SK-N-SH (cell line): ENCODE measurements around the gene LIMK2.

Source experiments
- POLR2AphosphoS5 ChIP-seq: IDR thresholded peaks from 2 replicates; pipeline ENCODE4 v1.6.1; 2012; ENCODE audit warnings: low read depth, low read length
- RFX5 ChIP-seq: IDR thresholded peaks from 2 replicates; pipeline ENCODE4 v1.6.1; 2012; ENCODE audit warnings: mild to moderate bottlenecking, improper control_type of control experiment, low read length
- TAF1 ChIP-seq: IDR thresholded peaks from 2 replicates; pipeline ENCODE4 v1.6.1; 2012; ENCODE audit warnings: low read depth, mild to moderate bottlenecking, low read length, moderate library complexity, borderline replicate concordance
- TF ChIP-seq, protein P1 (sequence below): fragments of 200-600 bp; sonication (generic); IDR thresholded peaks from 2 replicates; pipeline ENCODE4 v1.6.1; 2017; ENCODE audit warnings: antibody characterized with exemption, mild to moderate bottlenecking, moderate library complexity
- TF ChIP-seq, protein P2 (sequence below): IDR thresholded peaks from 2 replicates; pipeline ENCODE4 v1.6.1; 2012; ENCODE audit warnings: mild to moderate bottlenecking, low read depth, low read length, moderate library complexity

DNA sequence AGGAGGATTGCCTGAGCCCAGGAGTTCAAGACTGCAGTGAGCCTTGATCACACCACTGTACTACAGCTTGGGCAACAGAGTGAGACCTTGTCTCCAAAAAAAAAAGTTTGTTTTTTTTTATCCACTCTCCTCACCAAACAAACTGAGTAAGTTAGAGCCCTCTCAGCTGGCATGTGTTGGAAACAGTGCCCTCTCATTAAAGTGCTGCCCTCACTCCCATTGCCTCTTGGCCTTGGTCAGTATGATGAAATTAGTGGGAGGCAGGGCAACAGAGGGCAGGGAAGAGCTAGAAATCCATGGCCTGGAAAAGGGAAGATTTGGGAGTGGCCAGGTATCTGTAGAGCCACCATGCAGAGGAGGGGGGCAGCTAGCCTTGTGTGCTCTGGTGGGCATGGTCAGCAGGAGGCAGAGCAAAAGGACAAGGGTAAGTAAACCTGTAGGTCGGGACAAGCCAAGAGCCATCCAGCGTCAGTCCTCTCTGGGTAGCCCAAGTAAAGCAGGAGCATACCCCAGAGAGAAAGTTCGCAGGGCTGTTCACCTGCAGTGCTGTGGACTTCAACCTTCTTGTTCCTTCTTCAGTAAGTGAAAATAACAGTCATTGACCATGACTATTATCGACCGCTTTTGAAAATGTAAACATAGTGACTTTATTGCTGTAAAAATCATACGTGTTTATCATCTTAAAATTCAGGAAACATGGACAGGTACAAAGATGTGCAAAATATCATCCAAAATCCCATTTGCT is 52.0 kb downstream of the LIMK2 start:
- TF ChIP-seq, protein P1, sequence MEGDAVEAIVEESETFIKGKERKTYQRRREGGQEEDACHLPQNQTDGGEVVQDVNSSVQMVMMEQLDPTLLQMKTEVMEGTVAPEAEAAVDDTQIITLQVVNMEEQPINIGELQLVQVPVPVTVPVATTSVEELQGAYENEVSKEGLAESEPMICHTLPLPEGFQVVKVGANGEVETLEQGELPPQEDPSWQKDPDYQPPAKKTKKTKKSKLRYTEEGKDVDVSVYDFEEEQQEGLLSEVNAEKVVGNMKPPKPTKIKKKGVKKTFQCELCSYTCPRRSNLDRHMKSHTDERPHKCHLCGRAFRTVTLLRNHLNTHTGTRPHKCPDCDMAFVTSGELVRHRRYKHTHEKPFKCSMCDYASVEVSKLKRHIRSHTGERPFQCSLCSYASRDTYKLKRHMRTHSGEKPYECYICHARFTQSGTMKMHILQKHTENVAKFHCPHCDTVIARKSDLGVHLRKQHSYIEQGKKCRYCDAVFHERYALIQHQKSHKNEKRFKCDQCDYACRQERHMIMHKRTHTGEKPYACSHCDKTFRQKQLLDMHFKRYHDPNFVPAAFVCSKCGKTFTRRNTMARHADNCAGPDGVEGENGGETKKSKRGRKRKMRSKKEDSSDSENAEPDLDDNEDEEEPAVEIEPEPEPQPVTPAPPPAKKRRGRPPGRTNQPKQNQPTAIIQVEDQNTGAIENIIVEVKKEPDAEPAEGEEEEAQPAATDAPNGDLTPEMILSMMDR = no peak
- TF ChIP-seq, protein P2, sequence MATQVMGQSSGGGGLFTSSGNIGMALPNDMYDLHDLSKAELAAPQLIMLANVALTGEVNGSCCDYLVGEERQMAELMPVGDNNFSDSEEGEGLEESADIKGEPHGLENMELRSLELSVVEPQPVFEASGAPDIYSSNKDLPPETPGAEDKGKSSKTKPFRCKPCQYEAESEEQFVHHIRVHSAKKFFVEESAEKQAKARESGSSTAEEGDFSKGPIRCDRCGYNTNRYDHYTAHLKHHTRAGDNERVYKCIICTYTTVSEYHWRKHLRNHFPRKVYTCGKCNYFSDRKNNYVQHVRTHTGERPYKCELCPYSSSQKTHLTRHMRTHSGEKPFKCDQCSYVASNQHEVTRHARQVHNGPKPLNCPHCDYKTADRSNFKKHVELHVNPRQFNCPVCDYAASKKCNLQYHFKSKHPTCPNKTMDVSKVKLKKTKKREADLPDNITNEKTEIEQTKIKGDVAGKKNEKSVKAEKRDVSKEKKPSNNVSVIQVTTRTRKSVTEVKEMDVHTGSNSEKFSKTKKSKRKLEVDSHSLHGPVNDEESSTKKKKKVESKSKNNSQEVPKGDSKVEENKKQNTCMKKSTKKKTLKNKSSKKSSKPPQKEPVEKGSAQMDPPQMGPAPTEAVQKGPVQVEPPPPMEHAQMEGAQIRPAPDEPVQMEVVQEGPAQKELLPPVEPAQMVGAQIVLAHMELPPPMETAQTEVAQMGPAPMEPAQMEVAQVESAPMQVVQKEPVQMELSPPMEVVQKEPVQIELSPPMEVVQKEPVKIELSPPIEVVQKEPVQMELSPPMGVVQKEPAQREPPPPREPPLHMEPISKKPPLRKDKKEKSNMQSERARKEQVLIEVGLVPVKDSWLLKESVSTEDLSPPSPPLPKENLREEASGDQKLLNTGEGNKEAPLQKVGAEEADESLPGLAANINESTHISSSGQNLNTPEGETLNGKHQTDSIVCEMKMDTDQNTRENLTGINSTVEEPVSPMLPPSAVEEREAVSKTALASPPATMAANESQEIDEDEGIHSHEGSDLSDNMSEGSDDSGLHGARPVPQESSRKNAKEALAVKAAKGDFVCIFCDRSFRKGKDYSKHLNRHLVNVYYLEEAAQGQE = no peak
- TF ChIP-seq POLR2AphosphoS5 = no peak
- TF ChIP-seq TAF1 = no peak
- no peak for TF ChIP-seq RFX5
